Keratinocyte (primary cell): ENCODE measurements around the gene SIX5.

ENCODE experiments used
- EZH2 ChIP-seq: IDR thresholded peaks from one replicate; pipeline ENCODE4 v1.6.1; 2012; ENCODE audit warnings: inconsistent platforms, mild to moderate bottlenecking, low read length, moderate library complexity
- TF ChIP-seq, protein P1 (sequence below), 3 experiments: IDR thresholded peaks in 1 of 3; conservative IDR thresholded peaks in 1 of 3; optimal IDR thresholded peaks in 1 of 3; 2 replicates in 2 of 3; 3 replicates in 1 of 3; pipeline versions ENCODE3 to v1.5.1; 2011; ENCODE audit warnings: low read length in 3 of 3, mild to moderate bottlenecking in 3 of 3, moderate library complexity in 2 of 3, control low read depth in 1 of 3, inconsistent platforms in 1 of 3; ENCODE audit not compliant: insufficient read depth in 2 of 3; ENCODE audit errors: extremely low read depth in 1 of 3

DNA sequence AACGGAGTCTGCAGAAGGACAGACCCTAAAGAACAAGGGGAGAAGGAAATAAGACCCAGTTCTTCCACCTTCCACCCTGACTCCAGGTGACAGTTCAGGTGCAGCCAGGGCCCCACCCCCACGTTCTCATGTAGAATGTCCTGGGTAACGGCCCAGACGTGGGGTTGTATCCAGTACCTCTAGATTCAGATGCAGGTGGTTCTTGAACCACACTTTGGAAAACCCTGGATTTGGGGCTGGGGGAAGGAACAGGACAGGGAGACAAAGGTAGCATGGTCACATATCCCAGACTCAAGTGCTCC lies 11.0 kb upstream of the SIX5 start:
- TF ChIP-seq, protein P1, sequence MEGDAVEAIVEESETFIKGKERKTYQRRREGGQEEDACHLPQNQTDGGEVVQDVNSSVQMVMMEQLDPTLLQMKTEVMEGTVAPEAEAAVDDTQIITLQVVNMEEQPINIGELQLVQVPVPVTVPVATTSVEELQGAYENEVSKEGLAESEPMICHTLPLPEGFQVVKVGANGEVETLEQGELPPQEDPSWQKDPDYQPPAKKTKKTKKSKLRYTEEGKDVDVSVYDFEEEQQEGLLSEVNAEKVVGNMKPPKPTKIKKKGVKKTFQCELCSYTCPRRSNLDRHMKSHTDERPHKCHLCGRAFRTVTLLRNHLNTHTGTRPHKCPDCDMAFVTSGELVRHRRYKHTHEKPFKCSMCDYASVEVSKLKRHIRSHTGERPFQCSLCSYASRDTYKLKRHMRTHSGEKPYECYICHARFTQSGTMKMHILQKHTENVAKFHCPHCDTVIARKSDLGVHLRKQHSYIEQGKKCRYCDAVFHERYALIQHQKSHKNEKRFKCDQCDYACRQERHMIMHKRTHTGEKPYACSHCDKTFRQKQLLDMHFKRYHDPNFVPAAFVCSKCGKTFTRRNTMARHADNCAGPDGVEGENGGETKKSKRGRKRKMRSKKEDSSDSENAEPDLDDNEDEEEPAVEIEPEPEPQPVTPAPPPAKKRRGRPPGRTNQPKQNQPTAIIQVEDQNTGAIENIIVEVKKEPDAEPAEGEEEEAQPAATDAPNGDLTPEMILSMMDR (optimal IDR thresholded peaks at IDR 0.05 in 1 of 3, IDR thresholded peaks at IDR 0.05 in 1 of 3, conservative IDR thresholded peaks at IDR 0.05 in 1 of 3; ENCODE audit: extremely low read depth in 1 of 3, insufficient read depth in 2 of 3, low read length in 3 of 3), result no peak
- no peak for TF ChIP-seq EZH2
